Pancreas (tissue), 10 donors: ENCODE measurements around the gene MBNL3. TPM values are rescaled to one million over a fixed set of nuclear protein-coding genes. Genes with fewer than 3 reads are reported as not detected.

Experiments used
- ATAC-seq, 4 donors: fragments of 200-7000 bp; cut with Tn5 transposase; one replicate each; pipeline versions ENCODE4 v1.8.0 to v1.9.1; 2020; ENCODE audit warnings: mild to moderate bottlenecking in 4 of 4, moderate library complexity in 4 of 4
- DNase-seq, 6 donors: peaks; one replicate each; pipeline ENCODE4 v3.0.0-alpha.2; 2020
- FAIRE-seq: peaks from 2 replicates; lab custom pipeline; 2012; peaks lifted over from hg19 to GRCh38; lab: Jason Lieb, UNC
- H3K27ac ChIP-seq, 4 donors: fragments of 200-600 bp; sonication (generic); 1 replicate in 3 of 4; 2 replicates in 1 of 4; pipeline versions ENCODE4 v1.5.0 to v1.8.0; 2020
- H3K27me3 ChIP-seq, 4 donors: fragments of 200-600 bp; one replicate each; pipeline ENCODE4 v1.8.0; 2021
- H3K36me3 ChIP-seq, 3 donors: fragments of 200-600 bp; sonication (generic) in 1 of 3; one replicate each; pipeline versions ENCODE4 v1.5.0 to v1.8.0; 2020 to 2021
- H3K4me1 ChIP-seq, 3 donors: fragments of 200-600 bp; one replicate each; pipeline ENCODE4 v1.8.0; 2021
- H3K4me3 ChIP-seq, 4 donors: fragments of 200-600 bp; sonication (generic) in 2 of 4; one replicate each; pipeline versions ENCODE4 v1.5.0 to v1.8.0; 2020 to 2021
- H3K9me3 ChIP-seq, 4 donors: fragments of 200-600 bp; one replicate each; pipeline ENCODE4 v1.8.0; 2021
- CTCF ChIP-seq, 4 donors: fragments of 200-600 bp; sonication (generic) in 3 of 4; IDR thresholded peaks; one replicate each; pipeline versions ENCODE4 v1.5.0 to v1.8.0; 2021; ENCODE audit warnings: antibody characterized with exemption in 4 of 4
- WGBS, 2 donors: extraction: QIAGEN DNeasy Blood & Tissue Kit; methylation state at CpG; one replicate each; pipeline ENCODE4 v1.1.7; 2013; 5-methylcytosine and 5-hydroxymethylcytosine counted together
- intact Hi-C, 3 donors: fragments of 100-400 bp; cut with DNase I; formaldehyde crosslinking; loops; one replicate each; pipeline versions ENCODE4 v1.11.1 to v1.14.2; 2022
- polyA plus RNA-seq, 2 donors: library from polyadenylated mRNA; stranded (reverse); fragments of 200-250 nt; gene quantifications; one replicate each; pipeline ENCODE4 v1.2.3, GENCODE V29; 2013
- total RNA-seq, 6 donors: library from RNA; stranded (reverse); fragmentation: NEBNext Ultra II Directional in 4 of 6; extraction: Animal tissue kit (Norgen Biotek cat#: 25700) in 4 of 6; gene quantifications; one replicate each; pipeline versions ENCODE4 v1.2.1 to v1.2.4, GENCODE V29; 2021 to 2023
- donor health status: healthy with polysubstance abuse.
- donor health status: DM: no; HTN: no; CAD: no; lungs with moderate emphysema.
- donor health status: DM: no; HTN: no; CAD: no.
- donor health status: control.
- donor health status: control.
- donor health status: Bipolar disorder and iron deficiency.
- donor health status: DM: yes; HTN: yes; CAD: no.
- donor health status: DM: no; HTN: no; CAD: no.
- donor health status: DM: no; HTN: no; CAD: no.
- donor health status: DM: yes; HTN: yes; CAD: no.

The MBNL3 gene
- total and polyA plus RNA-seq, 8 donors, result 1.2 to 15.7 (median 11.3) TPM

GRCh38 chrX:132400706-132401105 is 88.1 kb downstream of the MBNL3 start:
- intact Hi-C loops, result no loop called here
- Histone ChIP-seq H3K9me3 (no peaks in the 10 kb centered on the region), H3K27me3 (no peaks in the 10 kb centered on the region), H3K4me1 (no peaks in the 10 kb centered on the region), H3K27ac (no peak overlapping the region), H3K4me3 (no peak overlapping the region), H3K36me3 (no peaks in the 10 kb centered on the region)
- no peak for FAIRE-seq
- DNase-seq, result no peak
- TF ChIP-seq CTCF (IDR thresholded peaks at IDR 0.05), result no peak
- 85 to 100% methylated on average over 1 of the region's 1 CpG for WGBS, 2 donors
- no peak for ATAC-seq

DNA sequence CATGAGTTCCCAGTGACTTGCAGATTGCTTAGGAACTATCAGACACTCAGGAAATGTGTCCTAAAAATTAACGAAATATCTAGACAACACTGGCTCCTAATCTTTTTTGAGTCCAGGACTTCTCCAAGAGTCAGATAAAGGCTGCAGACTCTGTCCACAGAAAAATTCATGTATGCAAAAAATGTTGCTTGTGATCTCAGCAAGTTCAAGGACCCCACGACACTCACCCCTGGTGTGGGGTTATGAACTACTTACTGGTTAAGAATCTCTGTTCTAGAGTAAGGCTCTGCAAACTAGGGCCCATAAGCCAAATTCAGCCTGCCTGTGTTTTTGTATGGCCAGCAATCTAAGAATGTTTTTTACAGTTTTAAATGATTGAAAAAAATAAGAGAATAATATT is 93.2 kb downstream of the MBNL3 start:
- intact Hi-C loops, result no loop called here
- Histone ChIP-seq H3K4me3 (no peak overlapping the region), H3K4me1 (no peaks in the 10 kb centered on the region), H3K27ac (no peak overlapping the region), H3K36me3 (no peaks in the 10 kb centered on the region), H3K27me3 (no peaks in the 10 kb centered on the region), H3K9me3 (no peaks in the 10 kb centered on the region)
- TF ChIP-seq CTCF (IDR thresholded peaks at IDR 0.05), result no peak
- ATAC-seq (no peak), FAIRE-seq (no peak), DNase-seq (no peak)
- 52 to 54% methylated on average over 2 of the region's 2 CpGs for WGBS, 2 donors

GRCh38 chrX:132395026-132395425 is 93.8 kb downstream of the MBNL3 start:
- H3K4me1 ChIP-seq, result no peaks in the 10 kb centered on the region
- H3K36me3 ChIP-seq, result no peaks in the 10 kb centered on the region
- ATAC-seq (no peak), FAIRE-seq (no peak), DNase-seq (no peak)
- 57 to 94% methylated on average over 1 of the region's 1 CpG for WGBS, 2 donors
- no peaks in the 10 kb centered on the region for H3K9me3 ChIP-seq
- H3K4me3 ChIP-seq, result no peak overlapping the region
- intact Hi-C loops, result no loop called here
- no peak overlapping the region for H3K27ac ChIP-seq
- TF ChIP-seq CTCF (IDR thresholded peaks at IDR 0.05), result no peak
- H3K27me3 ChIP-seq, result no peaks in the 10 kb centered on the region

- Histone ChIP-seq H3K27me3 (no peaks in the 10 kb centered on the region), H3K4me1 (no peaks in the 10 kb centered on the region), H3K4me3 (no peak overlapping the region), H3K36me3 (no peaks in the 10 kb centered on the region), H3K27ac (no peak overlapping the region), H3K9me3 (no peaks in the 10 kb centered on the region)
- FAIRE-seq (no peak), DNase-seq (no peak), ATAC-seq (no peak)
- intact Hi-C loops, result no loop called here
- no peak for TF ChIP-seq CTCF (IDR thresholded peaks at IDR 0.05)
Measured at GRCh38 chrX:132394591-132394990, 94.2 kb downstream of the MBNL3 start.

DNA sequence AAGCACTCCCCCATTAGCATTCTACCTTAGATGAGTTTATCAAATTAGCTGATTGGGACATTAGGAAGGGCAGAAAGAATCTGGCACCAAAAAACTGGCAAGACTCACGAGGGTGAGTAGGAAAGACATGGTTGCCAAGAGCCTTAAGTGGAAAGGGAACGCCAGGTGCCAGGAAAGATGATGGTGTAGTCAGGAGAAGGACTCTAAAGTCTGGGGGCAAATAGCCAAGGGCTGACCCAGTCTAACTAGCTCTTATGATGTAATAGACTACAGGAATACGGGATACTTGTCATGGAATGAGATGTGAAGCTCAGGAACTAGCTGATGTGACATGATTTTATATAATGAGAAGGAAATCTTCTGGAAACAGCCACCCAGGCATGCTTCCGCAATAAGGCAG is 94.8 kb downstream of the MBNL3 start:
- H3K27ac ChIP-seq, result no peak overlapping the region
- 57 to 70% methylated on average over 4 of the region's 4 CpGs for WGBS, 2 donors
- no peaks in the 10 kb centered on the region for H3K27me3 ChIP-seq
- ATAC-seq, result no peak
- TF ChIP-seq CTCF (IDR thresholded peaks at IDR 0.05), result no peak
- no peaks in the 10 kb centered on the region for H3K4me1 ChIP-seq
- FAIRE-seq, result no peak
- DNase-seq, result no peak
- intact Hi-C loops, result no loop called here
- H3K4me3 ChIP-seq, result no peak overlapping the region
- no peaks in the 10 kb centered on the region for H3K9me3 ChIP-seq
- H3K36me3 ChIP-seq, result no peaks in the 10 kb centered on the region
